Prostate gland (tissue), 2 donors: ENCODE results near the gene ARFGAP1. TPM values are rescaled to one million over a fixed set of nuclear protein-coding genes. Genes with fewer than 3 reads are reported as not detected.

ENCODE experiments used
- DNase-seq: peaks from one replicate; pipeline ENCODE4 v3.0.0-alpha.2; 2019; ENCODE audit warnings: low spot score
- H3K27ac ChIP-seq, 2 donors: fragments of 200-600 bp; sonication (generic); 2 replicates each; pipeline ENCODE4 v1.5.1; 2017 to 2019
- H3K27me3 ChIP-seq: fragments of 200-600 bp; sonication (generic); replicated peaks from 2 replicates; pipeline ENCODE4 v1.5.1; 2019; ENCODE audit not compliant: insufficient read depth
- H3K36me3 ChIP-seq, 2 donors: fragments of 200-600 bp; sonication (generic); 1 replicate in 1 of 2; 2 replicates in 1 of 2; pipeline versions ENCODE4 v1.5.1 to v1.8.1; 2017 to 2019
- H3K4me1 ChIP-seq: fragments of 200-600 bp; sonication (generic); replicated peaks from 2 replicates; pipeline ENCODE4 v1.5.1; 2019
- H3K4me3 ChIP-seq, 2 donors: fragments of 200-600 bp; sonication (generic); 2 replicates each; pipeline ENCODE4 v1.5.1; 2017 to 2019
- H3K9me3 ChIP-seq: fragments of 200-600 bp; sonication (generic); 2 replicates; pipeline ENCODE4 v1.5.1; 2017
- POLR2A ChIP-seq: fragments of 450-650 bp; IDR thresholded peaks from one replicate; pipeline ENCODE4 v1.6.1; 2016; ENCODE audit warnings: antibody characterized with exemption, mild to moderate bottlenecking
- POLR2AphosphoS5 ChIP-seq: sonication (generic); formaldehyde crosslinking; IDR thresholded peaks from one replicate; pipeline ENCODE4 v1.6.1; 2017; ENCODE audit warnings: antibody characterized with exemption
- WGBS: methylation state at CpG from one replicate; pipeline ENCODE4 v1.1.5; 2018; 5-methylcytosine and 5-hydroxymethylcytosine counted together
- intact Hi-C: fragments of 100-400 bp; cut with DNase I; formaldehyde crosslinking; loops from one replicate; pipeline ENCODE4 v1.14.2; 2022
- total RNA-seq, 2 donors: library from RNA; depleted of rRNA; stranded (reverse); fragments of >200 nt; gene quantifications; one replicate each; pipeline ENCODE4 v1.1.0, GENCODE V29; 2016
- TF ChIP-seq, protein P1 (sequence below), 4 experiments: fragments of 200-600 bp in 2 of 4; fragments of 450-650 bp in 2 of 4; sonication (generic) in 2 of 4; IDR thresholded peaks; 1 replicate in 3 of 4; 2 replicates in 1 of 4; pipeline ENCODE4 v1.5.1; 2016 to 2019; ENCODE audit warnings: antibody characterized with exemption in 4 of 4, mild to moderate bottlenecking in 2 of 4, moderate library complexity in 2 of 4

ARFGAP1 gene
- total RNA-seq, 2 donors from 2014 or later, result 43.6 to 85.6 TPM

DNA sequence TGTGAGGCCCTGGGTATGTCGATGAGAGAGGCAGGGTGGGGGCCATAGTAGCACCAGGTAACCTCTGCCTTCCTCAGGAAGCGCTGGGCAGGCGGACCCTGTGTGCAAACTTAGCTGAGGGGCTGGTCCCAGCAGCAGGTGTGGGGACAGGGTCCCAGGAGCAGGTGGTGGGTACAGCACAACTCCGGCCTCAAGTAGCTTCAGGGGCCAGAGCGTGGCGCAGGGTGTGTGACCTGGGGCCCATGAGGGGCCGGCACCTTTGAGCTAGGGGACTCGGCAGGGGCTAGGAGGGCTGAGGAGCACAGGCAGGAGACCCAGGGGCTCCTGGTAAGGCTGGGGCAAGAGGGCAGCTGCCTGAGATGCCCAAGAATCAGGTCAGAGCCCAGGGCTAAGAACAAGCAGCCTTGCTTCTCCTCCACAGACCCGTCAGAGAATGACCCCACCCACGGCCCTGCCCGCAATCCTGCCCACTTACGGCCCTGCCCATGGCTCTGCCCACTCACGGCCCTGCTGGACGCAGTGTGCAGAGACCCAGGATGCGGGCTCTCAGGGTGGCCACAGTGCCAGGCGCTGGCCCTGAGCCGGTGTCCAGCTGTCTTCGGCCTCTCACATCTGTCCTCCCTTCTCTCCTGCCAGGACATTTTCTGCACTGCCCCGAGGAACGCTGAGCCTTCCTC, 57.6 kb downstream of the ARFGAP1 start:
- 77% methylated on average over 20 of the region's 20 CpGs for WGBS
- TF ChIP-seq, protein P1, sequence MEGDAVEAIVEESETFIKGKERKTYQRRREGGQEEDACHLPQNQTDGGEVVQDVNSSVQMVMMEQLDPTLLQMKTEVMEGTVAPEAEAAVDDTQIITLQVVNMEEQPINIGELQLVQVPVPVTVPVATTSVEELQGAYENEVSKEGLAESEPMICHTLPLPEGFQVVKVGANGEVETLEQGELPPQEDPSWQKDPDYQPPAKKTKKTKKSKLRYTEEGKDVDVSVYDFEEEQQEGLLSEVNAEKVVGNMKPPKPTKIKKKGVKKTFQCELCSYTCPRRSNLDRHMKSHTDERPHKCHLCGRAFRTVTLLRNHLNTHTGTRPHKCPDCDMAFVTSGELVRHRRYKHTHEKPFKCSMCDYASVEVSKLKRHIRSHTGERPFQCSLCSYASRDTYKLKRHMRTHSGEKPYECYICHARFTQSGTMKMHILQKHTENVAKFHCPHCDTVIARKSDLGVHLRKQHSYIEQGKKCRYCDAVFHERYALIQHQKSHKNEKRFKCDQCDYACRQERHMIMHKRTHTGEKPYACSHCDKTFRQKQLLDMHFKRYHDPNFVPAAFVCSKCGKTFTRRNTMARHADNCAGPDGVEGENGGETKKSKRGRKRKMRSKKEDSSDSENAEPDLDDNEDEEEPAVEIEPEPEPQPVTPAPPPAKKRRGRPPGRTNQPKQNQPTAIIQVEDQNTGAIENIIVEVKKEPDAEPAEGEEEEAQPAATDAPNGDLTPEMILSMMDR (IDR thresholded peaks at IDR 0.05), result no peak
- TF ChIP-seq POLR2A (no peak), POLR2AphosphoS5 (no peak)
- Histone ChIP-seq H3K4me1 (no peaks in the 10 kb centered on the region), H3K36me3 (no peaks in the 10 kb centered on the region), H3K27me3 (no peaks in the 10 kb centered on the region), H3K9me3 (no peaks in the 10 kb centered on the region), H3K27ac (no peak overlapping the region), H3K4me3 (no peak overlapping the region)
- DNase-seq, result no peak
- intact Hi-C loops, result no loop called here

DNA sequence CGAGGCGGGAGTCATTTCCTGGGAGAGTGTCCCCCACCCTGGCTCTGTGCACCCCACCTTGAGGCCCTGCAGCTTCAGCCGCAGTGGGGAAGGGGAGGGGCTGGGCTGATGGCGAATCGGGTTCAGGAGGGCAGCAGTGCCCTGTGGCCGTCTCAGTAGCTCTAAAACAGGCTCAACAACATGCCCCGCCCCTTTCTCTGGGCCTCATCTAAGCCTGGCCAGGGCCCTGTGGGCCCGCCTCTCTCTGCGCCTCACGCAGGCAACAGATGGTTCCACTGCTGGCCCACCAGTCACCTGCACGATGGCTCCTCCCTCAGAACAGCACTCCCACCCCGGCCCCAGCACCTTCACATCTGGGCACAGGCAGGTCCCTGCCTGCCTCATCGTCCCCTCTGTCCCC, 58.3 kb downstream of the ARFGAP1 start:
- DNase-seq, result no peak
- intact Hi-C loops, result no loop called here
- H3K9me3 ChIP-seq, result no peaks in the 10 kb centered on the region
- WGBS, result 47% methylated on average over 13 of the region's 13 CpGs
- H3K27ac ChIP-seq, result no peak overlapping the region
- no peaks in the 10 kb centered on the region for H3K36me3 ChIP-seq
- no peak overlapping the region for H3K4me3 ChIP-seq
- H3K4me1 ChIP-seq, result no peaks in the 10 kb centered on the region
- TF ChIP-seq POLR2A (no peak), POLR2AphosphoS5 (no peak)
- TF ChIP-seq, protein P1 (IDR thresholded peaks at IDR 0.05), result no peak
- H3K27me3 ChIP-seq, result no peaks in the 10 kb centered on the region

DNA sequence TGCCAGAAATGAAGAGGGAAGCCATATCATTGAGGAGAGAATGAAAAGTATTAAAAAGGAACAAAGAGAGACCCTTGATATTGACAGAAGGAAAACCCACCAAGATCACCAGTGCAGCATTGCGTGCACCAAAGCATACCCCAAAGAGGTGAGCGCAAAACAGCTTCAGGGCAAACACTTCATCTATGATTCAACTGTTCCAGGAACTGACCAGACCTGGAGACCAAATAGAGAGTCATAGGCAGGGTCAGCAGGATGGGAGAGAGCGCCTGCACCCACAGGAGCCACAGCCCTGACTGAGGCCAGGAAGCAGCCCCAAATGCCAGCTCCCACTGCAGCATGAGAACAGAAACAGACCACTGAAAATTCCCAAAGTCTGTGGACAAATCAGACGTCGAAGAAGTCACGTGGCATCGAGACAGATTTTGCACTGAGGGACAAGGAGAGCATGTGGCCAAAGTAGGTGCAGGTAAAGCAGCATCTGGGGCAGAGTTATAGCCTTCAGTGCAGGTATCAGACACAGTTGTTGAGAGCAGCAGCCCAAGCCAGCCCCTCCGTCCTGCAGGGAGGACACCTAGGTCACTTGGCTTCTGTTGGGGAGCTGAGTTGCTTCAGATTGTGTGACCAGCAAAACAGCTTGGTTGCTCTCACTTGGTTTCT, 59.3 kb downstream of the ARFGAP1 start:
- Histone ChIP-seq H3K4me3 (no peak overlapping the region), H3K36me3 (no peaks in the 10 kb centered on the region), H3K9me3 (no peaks in the 10 kb centered on the region), H3K27ac (no peak overlapping the region), H3K4me1 (no peaks in the 10 kb centered on the region), H3K27me3 (no peaks in the 10 kb centered on the region)
- DNase-seq, result no peak
- TF ChIP-seq, protein P1 (IDR thresholded peaks at IDR 0.05), result no peak
- TF ChIP-seq POLR2AphosphoS5, result no peak
- no peak for TF ChIP-seq POLR2A
- intact Hi-C loops, result no loop called here
- 97% methylated on average over 8 of the region's 8 CpGs for WGBS

DNA sequence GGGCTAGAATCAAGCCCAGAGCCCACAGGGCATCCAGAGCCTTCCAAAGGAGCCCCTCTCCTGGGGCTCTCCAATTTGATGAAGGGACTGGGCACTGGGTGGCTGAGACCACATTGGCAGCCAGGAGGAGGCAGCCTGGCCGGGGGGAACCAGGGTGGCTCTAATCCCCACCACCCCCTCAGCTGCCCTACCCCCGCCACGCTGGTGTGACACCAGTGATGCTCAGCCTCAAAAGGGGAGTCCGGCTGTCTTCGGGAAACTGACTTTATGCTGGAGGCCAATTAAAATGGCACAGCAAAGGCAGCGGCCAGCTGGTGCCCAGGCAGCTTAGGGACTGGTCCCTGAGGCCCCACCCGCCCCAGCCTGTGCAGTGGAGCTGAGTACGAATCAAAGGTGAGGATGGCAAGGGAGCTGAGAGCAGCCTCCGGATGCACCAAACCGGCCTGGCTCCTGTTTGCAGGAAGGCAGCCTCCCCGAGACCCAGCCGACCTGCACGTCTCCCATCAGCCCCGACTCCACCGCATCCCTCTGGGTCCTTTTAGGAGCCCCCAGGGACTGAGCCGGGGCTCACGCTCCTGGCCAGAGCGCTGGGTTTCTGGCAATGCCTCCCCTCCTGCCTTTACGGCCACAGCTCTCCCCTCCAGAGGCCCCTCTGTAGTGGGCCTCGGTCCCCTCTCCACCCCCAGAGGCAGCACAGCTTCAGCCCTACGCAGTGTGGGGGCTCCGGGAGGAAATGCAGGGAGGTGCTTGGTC, 60.1 kb downstream of the ARFGAP1 start:
- Histone ChIP-seq H3K27me3 (no peaks in the 10 kb centered on the region), H3K36me3 (no peaks in the 10 kb centered on the region), H3K4me1 (no peaks in the 10 kb centered on the region), H3K4me3 (no peak overlapping the region), H3K9me3 (no peaks in the 10 kb centered on the region), H3K27ac (no peak overlapping the region)
- no peak for DNase-seq
- intact Hi-C loops, result no loop called here
- no peak for TF ChIP-seq POLR2A
- TF ChIP-seq, protein P1 (IDR thresholded peaks at IDR 0.05), result no peak
- TF ChIP-seq POLR2AphosphoS5, result no peak
- WGBS, result 72% methylated on average over 22 of the region's 22 CpGs
